Activated CD4-positive, alpha-beta T cell treated with anti-CD3 and anti-CD28 coated beads for 24 hours (primary cell): Measurements from ENCODE around the gene CHEK2.
"Not testable (repeated sequence)": the region's sequence is repeated elsewhere in the genome, so short reads cannot be mapped to it uniquely, and the experiment has no call there.

ENCODE experiments used
- DNase-seq, 2 donors: peaks; one replicate each; pipeline ENCODE4 v3.0.0-alpha.2; 2020; ENCODE audit warnings: low read depth in 2 of 2

Gene CHEK2

GRCh38 chr22:28689796-28690195, 51.8 kb downstream of the CHEK2 start:
- not testable (repeated sequence) for DNase-seq

GRCh38 chr22:28682966-28683365, 58.7 kb downstream of the CHEK2 start:
- DNase-seq, result not testable (repeated sequence)

GRCh38 chr22:28680813-28681490, 60.7 kb downstream of the CHEK2 start:
- DNase-seq, result not testable (repeated sequence)

- DNase-seq, result not testable (repeated sequence)
These were observed 61.9 kb downstream of the CHEK2 start, which contains the start of gene TTC28 for GRCh38 chr22:28679611-28680287. Gene TTC28 (minus strand): TSS chr22:28679840. CDS start chr22:28679723, 117 bp downstream.

- not testable (repeated sequence) for DNase-seq
These were observed 62.6 kb downstream of the CHEK2 start for GRCh38 chr22:28678778-28679610.

GRCh38 chr22:28678170-28678569, 63.5 kb downstream of the CHEK2 start:
- not testable (repeated sequence) for DNase-seq

- no peak for DNase-seq
These were observed 67.5 kb downstream of the CHEK2 start for GRCh38 chr22:28674121-28674563.

GRCh38 chr22:28670756-28671155, 70.9 kb downstream of the CHEK2 start:
- no peak for DNase-seq

- DNase-seq, result no peak
These were observed 71.5 kb downstream of the CHEK2 start for GRCh38 chr22:28670161-28670560.

- DNase-seq, result no peak
These were observed 72.2 kb downstream of the CHEK2 start for GRCh38 chr22:28669387-28669786.

GRCh38 chr22:28663569-28663942, 78.1 kb downstream of the CHEK2 start:
- not testable (repeated sequence) for DNase-seq

GRCh38 chr22:28658448-28658847, 83.2 kb downstream of the CHEK2 start:
- DNase-seq, result no peak

- no peak for DNase-seq
These were observed 85.4 kb downstream of the CHEK2 start for GRCh38 chr22:28656181-28656580.

- no peak for DNase-seq
These were observed 91.2 kb downstream of the CHEK2 start for GRCh38 chr22:28650463-28650862.

- no peak for DNase-seq
These were observed 92.8 kb downstream of the CHEK2 start for GRCh38 chr22:28648792-28649191.

GRCh38 chr22:28647216-28647615, 94.4 kb downstream of the CHEK2 start:
- DNase-seq, result no peak

GRCh38 chr22:28639321-28639720, 102.3 kb downstream of the CHEK2 start:
- DNase-seq, result no peak
